SK-N-SH treated with all-trans-retinoic acid at 6 μM for 48 hours (cell line): ENCODE data around the gene GBE1.

ENCODE experiments used
- CREB5 ChIP-seq: fragments of 250-450 bp; sonication (Bioruptor Pico); IDR thresholded peaks from 2 replicates; pipeline ENCODE4 v1.5.1; 2020; ENCODE audit warnings: low read depth, mild to moderate bottlenecking, moderate library complexity
- CSDC2 ChIP-seq: fragments of 250-450 bp; sonication (Bioruptor Pico); IDR thresholded peaks from 2 replicates; pipeline ENCODE4 v1.5.0; 2020; ENCODE audit warnings: mild to moderate bottlenecking, moderate library complexity
- CSRNP3 ChIP-seq: fragments of 250-450 bp; sonication (Bioruptor Pico); IDR thresholded peaks from 2 replicates; pipeline ENCODE4 v1.5.1; 2021; ENCODE audit warnings: mild to moderate bottlenecking, moderate library complexity
- GLIS3 ChIP-seq: fragments of 250-450 bp; sonication (Bioruptor Pico); IDR thresholded peaks from 2 replicates; pipeline ENCODE4 v1.5.0; 2020; ENCODE audit warnings: mild to moderate bottlenecking, moderate library complexity
- ISL1 ChIP-seq: fragments of 250-450 bp; sonication (Bioruptor Pico); IDR thresholded peaks from 2 replicates; pipeline ENCODE4 v2.1.2; 2022; ENCODE audit warnings: mild to moderate bottlenecking, moderate library complexity
- OSR1 ChIP-seq: fragments of 250-450 bp; sonication (Bioruptor Pico); IDR thresholded peaks from 2 replicates; pipeline ENCODE4 v1.8.0; 2022; ENCODE audit warnings: moderate library complexity, mild to moderate bottlenecking, inconsistent platforms
- PATZ1 ChIP-seq: fragments of 250-450 bp; sonication (Bioruptor Pico); IDR thresholded peaks from 2 replicates; pipeline ENCODE4 v1.8.0; 2020; ENCODE audit warnings: mild to moderate bottlenecking, moderate library complexity, borderline replicate concordance
- PPARA ChIP-seq: fragments of 250-450 bp; sonication (Bioruptor Pico); IDR thresholded peaks from 2 replicates; pipeline ENCODE4 v1.5.0; 2020; ENCODE audit warnings: mild to moderate bottlenecking, borderline replicate concordance
- RARB ChIP-seq: fragments of 250-450 bp; sonication (Bioruptor Pico); IDR thresholded peaks from 2 replicates; pipeline ENCODE4 v1.8.0; 2021; ENCODE audit warnings: mild to moderate bottlenecking, moderate library complexity
- SNAI2 ChIP-seq: fragments of 250-450 bp; sonication (Bioruptor Pico); IDR thresholded peaks from 2 replicates; pipeline ENCODE4 v1.5.0; 2020; ENCODE audit warnings: mild to moderate bottlenecking, moderate library complexity
- TOX ChIP-seq: fragments of 250-450 bp; sonication (Bioruptor Pico); IDR thresholded peaks from 2 replicates; pipeline ENCODE4 v1.8.0; 2021; ENCODE audit warnings: mild to moderate bottlenecking, moderate library complexity, borderline replicate concordance
- ZFP3 ChIP-seq: fragments of 250-450 bp; sonication (Bioruptor Pico); IDR thresholded peaks from 2 replicates; pipeline ENCODE4 v1.5.0; 2020; ENCODE audit warnings: mild to moderate bottlenecking, moderate library complexity
- ZFP30 ChIP-seq: fragments of 450-650 bp; formaldehyde crosslinking; IDR thresholded peaks from 2 replicates; pipeline ENCODE4 v1.5.0; 2022; ENCODE audit warnings: mild to moderate bottlenecking, moderate library complexity

GRCh38 chr3:81579744-81580143, 181.7 kb downstream of the GBE1 start:
- TF ChIP-seq GLIS3 (CRISPR knock-in tag) (no peak), CREB5 (CRISPR knock-in tag) (no peak), RARB (CRISPR knock-in tag) (no peak), ISL1 (CRISPR knock-in tag) (no peak), PATZ1 (CRISPR knock-in tag) (no peak), ZFP3 (CRISPR knock-in tag) (no peak), ZFP30 (CRISPR knock-in tag) (no peak), TOX (CRISPR knock-in tag) (no peak), CSDC2 (CRISPR knock-in tag) (no peak), CSRNP3 (CRISPR knock-in tag) (no peak), OSR1 (CRISPR knock-in tag) (no peak), SNAI2 (CRISPR knock-in tag) (no peak), PPARA (CRISPR knock-in tag) (no peak)
